ENCODE data around the gene PEMT.
"Not testable (repeated sequence)": the region's sequence is repeated elsewhere in the genome, so short reads cannot be mapped to it uniquely, and the experiment has no call there.

PEMT gene

DNA sequence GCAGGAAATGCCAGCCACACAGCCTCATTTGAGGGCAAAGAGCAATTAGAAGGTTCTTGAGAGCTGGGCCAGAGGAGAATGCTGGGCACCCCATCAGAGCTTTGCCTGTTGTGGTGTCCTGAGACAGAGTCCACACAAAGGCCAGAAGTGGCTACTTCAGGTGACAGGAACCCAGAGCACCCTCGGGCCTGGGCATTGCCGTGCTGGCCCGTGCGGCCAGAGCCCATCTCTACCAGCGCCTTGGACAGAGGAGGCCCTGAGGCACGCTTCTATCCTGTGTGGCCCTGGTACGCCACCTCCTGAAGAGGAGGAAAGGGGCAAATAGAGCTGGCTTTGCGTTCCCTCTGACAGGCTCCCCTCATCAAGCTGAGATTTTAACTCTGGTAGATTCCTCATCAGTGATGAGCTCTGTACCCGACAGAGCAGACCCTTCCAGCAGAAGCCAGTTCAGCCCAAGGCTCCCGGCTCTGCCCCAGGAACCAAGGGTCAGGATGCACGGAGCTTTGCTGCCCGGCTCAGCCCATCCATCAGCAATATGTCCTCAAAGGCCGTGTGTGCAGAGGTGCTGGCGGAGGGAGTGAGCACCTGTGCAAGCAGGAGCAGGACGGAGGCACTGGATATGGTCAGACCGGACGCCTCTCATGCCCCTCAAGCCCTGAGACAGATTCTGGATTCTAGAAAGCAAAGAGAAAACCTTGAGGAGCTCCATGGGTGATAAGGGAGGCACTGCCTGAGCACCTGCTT, 91.9 kb downstream of the PEMT start:
- DNase-seq: no peak

DNA sequence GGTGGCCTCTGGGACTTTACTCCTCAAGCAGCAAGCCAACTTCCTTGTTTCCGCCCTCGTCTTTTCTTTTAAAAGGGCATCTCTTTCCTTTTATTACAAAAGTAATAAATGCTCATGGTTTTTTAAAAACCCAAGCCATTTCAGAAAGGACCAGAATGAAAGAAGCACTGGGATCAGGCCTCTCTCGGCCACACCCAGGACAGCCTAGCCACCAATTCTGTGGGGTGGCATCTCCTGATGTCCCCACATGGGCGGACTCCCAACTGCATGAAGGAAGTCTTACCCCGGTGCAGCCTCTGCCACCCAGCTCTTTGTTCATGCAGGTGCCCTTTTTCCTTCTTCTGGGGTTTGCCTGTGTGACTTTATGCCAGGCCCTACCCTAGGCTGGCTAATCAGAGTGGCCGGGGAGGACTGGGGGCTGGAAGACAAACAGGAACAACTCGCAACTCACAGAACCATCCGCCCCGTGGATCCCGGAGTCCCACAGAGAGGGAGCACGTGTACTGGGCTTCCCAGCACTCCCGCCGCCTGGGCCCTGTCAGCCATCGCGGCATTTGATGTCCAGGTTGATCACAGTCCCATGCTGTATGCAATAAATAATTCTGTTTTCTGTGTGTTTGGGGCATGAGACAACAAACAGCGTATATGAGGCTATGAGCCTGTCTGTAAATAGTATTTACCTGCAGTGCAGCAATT, 92.8 kb downstream of the PEMT start:
- no peak for DNase-seq

DNA sequence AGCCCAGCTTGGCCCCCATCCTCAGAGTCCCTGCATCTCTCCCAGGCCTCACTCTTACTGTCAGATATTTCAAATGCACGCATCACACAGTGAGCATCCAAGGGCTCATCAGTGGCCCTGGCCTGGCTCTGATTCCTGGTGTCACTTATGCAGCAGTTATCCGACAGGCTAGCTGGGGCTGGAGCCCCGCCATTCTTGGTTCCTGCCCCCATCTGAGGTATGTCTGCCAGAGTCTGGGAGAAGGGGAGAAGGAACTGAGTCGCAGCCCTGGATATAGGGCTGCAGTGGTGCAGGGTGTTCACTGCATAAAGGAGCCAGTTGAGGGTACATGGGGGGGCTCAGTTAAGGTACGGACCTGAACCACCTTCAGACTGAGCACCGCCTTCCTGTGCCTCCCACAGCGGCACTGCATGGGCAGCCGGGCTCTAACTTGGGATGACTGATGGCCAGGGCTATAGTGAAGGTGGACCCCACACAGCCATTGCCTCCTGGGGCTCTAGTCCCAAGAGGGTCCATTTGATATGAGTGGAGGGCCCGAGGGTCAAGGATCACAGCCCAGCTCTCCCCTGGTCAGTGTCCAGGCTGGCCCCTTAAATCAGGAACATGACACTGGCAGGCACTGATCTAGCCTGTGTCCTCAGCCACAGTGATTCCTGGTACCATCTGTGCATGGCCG, 93.5 kb downstream of the PEMT start:
- DNase-seq: no peak

DNA sequence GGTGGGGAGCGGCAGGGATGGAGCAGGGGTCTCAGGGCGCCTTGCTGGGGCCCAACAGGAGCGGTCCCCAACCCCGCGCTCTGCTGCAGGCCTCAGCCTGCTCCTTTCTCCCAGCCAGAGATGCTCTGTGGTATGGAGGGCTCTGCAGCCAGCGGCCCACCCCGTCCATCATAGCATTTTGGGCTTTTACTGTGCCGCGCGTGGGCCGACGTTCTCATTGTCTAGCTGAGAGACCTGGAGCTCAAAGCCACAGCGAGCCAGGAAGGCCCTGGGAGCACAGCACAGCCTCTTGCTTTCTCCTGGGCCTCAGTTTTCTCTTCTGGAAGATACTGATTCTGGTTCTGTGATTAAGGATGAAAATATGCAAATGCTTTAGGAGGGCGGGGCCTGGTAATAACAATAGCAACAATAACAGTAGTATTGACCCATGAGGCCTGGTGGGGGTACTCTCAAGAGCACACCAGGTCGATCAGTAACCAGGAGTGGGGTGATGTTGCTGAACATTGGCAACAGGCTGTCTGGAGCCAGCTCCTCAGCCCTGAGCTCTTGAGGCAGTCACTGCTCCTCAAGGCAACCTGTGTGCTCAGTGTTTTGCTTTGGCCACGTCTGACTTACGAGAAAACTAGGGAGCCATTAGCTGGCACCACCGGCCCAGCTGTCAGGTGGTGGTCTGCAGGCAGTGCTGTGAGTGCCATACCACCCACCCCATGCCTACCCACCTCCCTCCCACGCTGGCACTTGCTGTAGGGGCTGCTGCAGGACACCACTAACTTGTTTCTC, 94.3 kb downstream of the PEMT start:
- no peak for DNase-seq

DNA sequence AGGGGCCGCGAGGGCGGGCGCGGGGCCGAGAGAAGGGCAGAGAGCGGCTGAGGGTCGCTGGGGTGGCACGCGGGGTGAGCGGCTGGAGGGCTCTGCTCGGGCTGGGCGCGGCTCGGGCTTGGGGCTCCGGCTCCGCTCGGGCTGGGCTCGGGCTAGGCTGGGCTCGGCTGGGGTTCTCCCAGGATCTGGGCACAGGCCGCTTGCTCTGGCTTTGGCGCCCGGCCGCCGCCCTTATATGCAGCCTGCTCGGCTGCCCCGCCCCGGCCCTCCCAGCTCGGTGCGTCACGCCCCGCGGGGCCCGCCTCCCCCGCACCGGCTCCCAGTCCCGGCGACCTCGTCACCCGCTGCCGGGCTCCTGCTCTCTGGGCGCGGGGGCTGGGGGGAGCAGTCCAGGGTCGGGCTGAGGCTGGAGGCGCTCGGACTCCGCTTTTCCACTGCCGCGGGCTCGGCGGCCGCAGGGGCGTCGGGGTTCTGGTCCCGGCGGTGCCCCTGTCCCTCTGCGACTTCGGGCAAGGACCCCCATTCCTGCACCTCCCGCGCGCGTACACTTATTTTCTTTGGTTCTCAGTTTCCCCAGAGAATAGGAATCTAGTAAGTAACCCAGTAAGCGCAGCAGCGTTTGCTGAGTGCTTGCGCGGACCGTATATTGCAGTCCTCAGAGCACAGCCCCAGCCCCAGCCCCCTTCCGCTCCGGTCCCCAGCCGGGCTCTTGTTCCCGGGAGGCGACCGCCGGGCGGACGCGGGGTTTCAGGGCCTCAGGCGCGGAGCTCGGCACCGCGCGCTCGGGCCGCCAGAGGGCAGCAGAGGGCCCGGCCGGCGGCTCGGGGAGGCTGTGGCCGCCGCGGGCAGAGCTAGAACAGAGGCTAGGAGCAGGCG, 95.1 kb downstream of the PEMT start, which contains the start of gene RASD1:
RASD1 (minus strand) TSS at position 207 of the 876 bp plus-strand sequence. CDS start 214 bp downstream, outside the sequence.
- peak; percentile 24 to 71 (median 53) for DNase-seq

DNA sequence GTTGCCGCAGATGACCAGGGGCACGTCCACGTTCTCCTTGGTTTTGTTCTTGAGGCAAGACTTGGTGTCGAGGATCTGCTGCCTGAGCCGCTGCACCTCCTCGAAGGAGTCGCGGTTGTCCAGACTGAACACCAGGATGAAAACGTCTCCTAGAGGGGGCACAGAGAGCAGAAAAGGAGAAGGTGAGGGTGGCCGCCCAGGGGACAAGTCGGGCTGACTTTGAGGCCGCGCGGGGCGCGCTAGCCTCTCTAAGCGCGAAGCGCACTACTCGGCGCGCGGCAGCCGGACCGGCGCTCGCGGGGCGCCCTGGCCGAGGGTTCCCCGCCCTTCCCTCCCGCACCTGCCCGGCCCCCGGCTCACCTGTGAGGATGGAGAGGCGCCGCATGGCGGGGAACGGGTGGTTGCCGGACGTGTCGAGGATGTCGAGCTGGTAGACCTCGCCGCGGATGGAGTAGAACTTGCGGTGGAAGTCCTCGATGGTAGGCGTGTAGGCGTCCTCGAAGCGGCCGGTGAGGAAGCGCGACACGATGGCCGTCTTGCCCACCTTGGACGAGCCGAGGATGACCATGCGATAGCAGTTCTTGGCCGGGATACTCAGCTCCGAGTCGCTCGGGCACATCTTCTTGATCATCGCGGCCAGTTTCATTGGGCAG, 95.8 kb downstream of the PEMT start:
- peak in 1 of 4 experiments; percentile 31 for DNase-seq

DNA sequence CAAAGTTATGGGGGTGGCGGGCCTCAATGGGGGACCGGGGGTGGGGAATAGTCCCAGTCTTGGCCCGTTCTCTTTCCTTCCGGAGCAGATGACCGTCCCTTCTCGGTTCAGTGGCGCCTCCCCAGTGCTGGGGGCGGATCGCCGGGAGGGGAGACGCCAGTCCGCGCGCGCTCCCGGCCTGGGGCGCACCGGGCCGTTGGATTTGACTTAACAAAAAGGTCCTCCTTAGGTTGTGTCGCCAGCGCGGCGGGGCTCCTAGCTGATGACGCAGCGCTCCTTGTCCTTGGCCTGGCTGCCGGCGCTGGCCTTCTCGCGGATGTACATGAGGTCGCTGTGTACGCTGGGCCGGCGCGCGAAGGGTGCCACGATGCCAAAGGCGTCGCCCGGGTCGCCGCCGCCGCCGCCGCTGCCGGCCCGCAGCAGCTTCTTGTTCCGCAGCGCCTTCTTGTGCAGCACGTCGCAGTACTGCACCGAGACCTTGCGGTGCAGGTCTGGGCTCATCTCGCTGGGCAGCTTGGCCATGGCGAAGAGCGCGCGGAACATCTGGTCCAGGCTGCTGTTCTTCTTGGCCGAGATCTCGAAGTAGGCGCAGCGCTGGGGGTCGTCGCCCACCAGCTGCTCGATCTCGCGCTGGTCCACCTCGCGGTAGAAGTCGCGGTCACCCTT, 96.5 kb downstream of the PEMT start:
- DNase-seq: no peak

DNA sequence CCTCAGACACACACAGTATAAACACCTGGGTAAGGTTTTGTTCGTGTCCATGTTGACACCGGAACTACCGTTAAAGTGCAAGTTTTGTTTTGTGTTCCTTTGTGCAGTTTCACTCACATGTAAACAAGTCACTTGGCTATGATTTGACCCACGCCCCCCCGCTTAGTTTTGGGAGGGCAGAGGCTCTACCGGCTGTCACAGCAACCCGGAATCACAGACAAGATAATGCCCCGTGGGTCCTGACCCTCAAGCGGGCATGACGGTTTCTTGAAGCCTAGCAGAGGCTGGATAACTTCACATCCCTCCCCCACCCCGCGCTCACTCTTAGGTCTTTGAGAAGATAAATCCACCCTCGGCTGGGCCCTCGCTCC, 97.0 kb downstream of the PEMT start:
- DNase-seq: no peak

DNA sequence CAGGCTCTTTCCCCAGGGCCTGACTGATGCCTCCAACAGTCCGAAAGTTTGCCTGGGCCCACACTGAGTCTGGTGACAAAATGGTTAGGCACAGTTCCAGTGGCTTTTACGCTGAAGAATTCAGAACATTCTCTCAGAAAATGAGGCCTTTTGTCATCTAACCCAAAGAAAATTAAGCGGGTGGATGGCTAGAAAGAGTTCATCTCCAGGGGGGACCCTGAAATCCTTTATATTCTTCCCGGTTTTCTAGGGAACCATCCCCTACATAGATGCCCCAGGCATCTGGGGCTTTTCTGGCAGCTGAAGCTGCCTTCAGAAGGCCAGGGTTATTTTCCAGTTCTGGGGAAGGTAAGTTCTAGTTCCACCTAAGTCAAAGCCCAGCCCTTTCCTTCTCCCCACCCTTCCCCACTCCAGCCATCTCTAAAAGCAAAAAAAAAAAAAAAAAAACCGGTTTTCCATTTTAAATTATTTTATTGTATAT, 97.5 kb downstream of the PEMT start:
- DNase-seq: no peak

DNA sequence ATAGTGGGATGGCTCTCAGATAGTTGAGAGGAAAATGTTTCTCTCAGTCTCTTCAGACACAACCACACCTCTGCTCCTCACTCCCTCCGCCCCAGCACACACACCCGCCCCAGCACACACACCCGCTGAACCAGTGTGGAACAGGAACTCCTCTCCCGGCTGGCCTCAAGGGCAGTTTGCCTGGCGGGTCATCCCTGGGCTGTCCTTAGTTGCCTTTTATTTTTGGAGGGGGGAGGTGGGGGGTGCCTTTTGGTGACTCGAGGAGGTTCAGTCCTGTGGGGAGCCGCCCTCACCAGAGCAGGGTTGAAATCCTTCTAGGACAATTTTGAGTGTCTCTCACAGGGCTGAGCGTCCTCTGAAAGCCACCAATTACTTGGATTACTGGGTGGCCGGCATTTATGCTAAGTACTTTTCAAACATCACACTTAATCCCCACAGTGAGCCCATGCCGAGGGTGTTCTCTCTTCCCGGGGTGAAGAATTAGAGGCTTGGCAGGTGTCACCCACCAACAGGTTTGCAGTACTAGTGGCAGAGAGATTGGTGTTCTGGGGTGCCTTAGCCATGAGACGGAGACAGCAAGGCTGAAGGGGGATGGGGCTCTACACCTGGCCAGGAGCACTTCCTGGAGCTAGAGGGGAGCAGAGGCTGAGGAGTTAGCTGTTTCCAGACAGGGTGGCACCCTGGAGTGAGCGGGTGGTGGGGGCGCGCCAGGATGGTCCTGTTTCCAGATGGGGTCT, 98.1 kb downstream of the PEMT start:
- no peak for DNase-seq

DNA sequence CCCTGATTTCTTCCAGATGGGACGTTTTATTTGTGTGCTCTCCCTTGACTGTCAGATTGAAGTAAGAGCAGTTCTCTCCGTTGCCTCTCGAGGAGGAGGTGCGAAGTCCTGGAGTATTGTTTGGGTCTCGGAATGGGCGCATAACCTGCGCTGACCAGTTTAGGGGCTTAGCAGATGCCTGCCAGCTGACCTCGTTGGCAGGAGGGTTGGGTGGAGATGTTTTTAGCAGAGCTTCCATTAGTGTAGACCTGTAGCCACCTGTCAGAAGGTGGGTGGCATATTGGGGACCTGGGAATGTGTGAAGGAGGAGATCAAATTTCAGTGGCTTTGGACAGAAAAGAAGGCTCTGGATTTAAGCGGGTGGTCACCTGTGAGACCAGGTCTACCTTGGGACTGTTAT, 98.9 kb downstream of the PEMT start:
- DNase-seq: no peak

DNA sequence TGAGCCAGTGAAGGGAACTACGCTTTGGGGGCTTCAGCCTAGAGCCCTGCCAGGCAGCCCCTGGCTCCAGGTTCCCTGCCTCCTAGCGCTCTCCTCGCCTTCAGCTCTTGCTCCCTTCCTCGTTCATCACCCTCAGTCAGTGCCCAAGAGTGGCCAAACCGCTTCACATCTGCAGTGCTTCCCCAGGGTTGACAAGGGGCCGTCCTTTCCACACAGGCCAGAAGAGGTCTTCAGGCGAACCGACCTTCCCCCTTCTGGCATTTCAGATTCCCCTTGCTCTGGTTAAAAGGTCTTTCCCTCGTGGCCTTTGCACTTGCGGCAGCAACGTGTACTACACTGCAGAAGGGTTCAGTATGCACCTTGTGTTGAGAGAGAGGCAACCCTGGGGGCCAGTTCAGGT, 99.4 kb downstream of the PEMT start:
- DNase-seq: no peak

DNA sequence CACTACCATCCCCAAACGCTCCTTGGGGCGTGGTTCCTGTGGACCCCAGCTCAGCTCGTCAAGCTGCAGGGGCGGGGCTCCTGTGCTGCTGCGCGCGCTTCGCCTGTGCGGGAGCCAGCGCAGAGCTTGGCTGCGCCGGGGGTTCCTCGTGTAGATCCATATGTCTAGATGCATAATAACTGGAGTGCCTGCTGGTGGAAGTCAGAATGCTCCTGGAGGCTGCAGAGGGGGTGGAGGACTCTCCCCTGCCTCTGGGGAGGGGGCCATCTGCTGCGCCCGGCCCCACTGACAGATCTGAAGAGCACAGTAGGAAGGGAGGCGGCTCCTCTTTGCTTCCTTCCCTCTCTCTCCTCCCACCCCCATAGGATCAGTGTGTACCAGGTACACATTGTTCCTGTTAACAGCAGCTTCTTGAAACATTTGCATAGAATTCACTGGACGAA, 99.9 kb downstream of the PEMT start:
- no peak for DNase-seq

DNA sequence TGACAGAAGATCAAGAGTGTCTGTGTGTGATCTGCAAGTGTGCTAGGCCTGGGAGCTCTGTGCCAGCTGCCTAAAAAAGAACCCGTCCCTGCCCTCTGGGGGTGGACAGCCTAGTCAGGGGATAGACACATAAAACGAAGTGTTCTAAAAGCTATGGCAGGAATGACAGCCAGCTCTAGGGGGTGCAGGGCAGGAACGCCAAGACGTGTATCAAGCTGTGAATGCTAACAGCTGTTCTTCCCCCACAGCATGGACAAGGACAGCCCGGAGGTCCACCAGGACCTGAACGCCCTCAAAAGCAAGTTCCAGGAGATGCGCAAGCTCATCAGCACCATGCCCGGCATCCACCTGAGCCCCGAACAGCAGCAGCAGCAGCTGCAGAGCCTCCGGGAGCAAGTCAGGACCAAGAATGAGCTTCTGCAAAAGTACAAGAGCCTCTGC, 100.5 kb downstream of the PEMT start:
- no peak for DNase-seq

DNA sequence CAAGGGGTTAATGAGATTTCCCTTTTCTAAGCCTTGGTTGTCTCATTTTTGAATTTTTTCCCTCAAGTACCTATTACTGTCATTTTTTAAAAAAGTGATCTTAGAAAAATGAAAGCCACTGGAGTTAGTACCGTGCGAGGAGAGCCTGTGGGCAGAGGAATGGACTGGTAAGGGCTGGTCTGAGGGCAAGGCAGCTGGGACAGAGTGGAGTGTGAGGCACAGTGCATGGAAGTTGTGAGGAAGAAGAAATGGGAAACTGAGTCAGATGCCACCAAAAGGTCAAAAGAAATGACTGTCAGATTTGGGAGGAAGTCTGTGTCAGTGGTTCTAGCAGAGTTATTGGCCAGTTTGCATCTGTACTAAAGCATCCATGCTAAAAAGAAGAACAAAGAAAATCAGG, 103.5 kb downstream of the PEMT start:
- no peak for DNase-seq

DNA sequence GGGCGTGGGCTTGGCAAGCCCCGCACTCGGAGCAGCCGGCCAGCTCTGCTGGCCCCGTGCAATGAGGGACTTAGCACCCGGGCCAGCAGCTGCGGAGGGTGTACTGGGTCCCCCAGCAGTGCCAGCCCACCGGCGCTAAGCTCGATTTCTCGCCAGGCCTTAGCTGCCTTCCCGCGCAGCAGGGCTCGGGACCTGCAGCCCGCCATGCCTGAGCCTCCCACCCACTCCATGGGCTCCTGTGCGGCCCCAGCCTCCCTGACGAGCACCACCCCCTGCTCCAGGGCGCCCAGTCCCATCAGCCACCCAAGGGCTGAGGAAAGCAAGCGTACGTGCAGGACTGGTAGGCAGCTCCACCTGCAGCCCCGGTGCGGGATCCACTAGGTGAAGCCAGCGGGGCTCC, 105.1 kb downstream of the PEMT start:
- not testable (repeated sequence) for DNase-seq

DNA sequence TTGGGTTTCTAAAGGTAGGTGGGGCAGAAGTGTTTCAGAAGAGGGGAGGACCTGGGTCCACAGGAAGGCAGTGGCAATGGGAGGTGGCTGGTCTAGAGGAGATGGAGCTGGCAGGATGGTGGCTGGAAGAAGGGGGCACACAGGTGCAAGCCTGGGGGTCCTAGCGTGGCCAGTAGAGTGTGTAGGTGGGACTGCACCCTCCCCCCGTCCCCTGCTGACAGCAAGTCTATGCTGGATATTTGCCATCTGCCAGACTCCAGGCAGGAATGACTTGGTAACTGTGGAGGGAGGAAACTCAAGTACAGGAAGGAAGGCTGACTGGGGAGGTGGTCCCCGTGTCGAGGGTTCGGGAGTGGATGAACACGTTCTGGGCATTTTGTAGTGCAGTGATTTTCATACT, 106.1 kb downstream of the PEMT start:
- no peak for DNase-seq

DNA sequence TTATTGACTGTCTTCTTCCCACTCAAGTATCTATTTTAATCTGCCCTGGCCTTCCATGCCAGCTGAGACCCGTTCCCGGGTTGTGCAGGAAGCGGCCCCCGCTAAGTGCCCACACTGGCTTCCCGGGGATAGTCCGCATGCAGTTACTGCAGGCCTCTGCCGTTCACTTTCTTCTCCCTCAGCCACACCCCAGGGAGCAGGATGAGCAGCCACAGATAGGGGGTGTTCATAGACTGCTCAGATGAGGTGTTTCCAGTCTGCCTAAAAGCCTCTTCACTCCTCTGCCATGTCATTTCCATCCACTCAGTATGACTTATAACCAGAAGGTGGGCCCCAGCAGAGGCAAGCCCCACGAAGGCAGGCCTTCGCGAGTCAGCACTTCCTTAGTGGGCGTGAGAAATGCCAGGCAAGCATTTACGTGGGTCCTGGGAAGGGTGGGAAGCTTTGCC, 107.0 kb downstream of the PEMT start:
- no peak for DNase-seq

DNA sequence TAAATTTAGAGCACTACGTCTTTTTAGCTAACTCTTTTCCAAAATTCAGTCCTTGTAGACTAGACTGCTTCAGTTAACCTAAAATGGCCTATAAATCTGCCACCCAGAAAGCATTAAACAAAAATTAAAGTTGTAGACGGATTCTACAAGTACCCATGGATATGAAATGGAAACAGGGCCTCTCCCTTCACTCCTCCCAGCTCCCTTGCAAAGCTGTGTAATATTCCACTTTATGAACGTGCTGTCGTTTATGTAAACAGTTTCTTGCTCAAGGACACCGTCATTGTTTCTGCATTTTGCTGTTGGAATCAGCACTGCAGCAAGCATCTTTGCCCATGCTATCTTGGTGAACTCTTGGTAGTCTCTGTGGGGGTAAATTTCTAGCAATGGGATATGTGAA, 109.6 kb downstream of the PEMT start:
- DNase-seq: no peak

DNA sequence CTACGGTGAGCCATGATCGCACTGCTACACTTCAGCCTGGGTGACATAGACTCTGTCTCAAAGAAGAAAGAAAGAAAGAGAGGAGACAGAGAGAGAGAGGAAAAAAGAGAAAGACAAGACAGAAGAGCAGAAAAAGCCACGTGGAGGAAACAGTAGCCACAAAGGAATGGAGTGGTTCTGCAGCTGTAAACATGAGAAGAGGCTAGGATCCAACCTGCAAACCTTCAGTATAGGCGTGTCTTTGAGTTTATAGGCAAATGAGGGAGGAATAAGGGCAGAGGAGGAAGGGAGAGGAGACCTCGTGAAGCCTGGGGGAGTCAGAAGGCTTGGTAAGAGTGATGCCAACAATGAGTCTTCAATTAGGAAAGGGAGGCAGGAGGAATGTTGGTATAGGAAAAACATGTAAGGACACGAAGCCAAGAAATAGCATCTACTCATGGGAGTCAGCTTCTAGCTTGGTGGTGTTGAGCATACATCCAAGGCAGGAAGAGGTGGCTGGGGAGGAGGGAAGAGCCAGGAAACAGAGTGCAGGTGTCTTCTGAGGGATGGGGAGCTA, 110.8 kb downstream of the PEMT start:
- DNase-seq: no peak
